B cell (primary cell): Measurements from ENCODE around the gene NCOA1.

Source experiments
- EZH2 ChIP-seq: IDR thresholded peaks from 2 replicates; pipeline ENCODE4 v1.6.1; 2012; ENCODE audit warnings: borderline replicate concordance, low read depth, mild to moderate bottlenecking, moderate library complexity, low read length; ENCODE audit not compliant: insufficient read depth, poor library complexity, severe bottlenecking
- TF ChIP-seq, protein P1 (sequence below): fragments of 200-600 bp; IDR thresholded peaks from one replicate; pipeline ENCODE4 v1.8.0; 2022; ENCODE audit warnings: antibody characterized with exemption, mild to moderate bottlenecking

- TF ChIP-seq, protein P1, sequence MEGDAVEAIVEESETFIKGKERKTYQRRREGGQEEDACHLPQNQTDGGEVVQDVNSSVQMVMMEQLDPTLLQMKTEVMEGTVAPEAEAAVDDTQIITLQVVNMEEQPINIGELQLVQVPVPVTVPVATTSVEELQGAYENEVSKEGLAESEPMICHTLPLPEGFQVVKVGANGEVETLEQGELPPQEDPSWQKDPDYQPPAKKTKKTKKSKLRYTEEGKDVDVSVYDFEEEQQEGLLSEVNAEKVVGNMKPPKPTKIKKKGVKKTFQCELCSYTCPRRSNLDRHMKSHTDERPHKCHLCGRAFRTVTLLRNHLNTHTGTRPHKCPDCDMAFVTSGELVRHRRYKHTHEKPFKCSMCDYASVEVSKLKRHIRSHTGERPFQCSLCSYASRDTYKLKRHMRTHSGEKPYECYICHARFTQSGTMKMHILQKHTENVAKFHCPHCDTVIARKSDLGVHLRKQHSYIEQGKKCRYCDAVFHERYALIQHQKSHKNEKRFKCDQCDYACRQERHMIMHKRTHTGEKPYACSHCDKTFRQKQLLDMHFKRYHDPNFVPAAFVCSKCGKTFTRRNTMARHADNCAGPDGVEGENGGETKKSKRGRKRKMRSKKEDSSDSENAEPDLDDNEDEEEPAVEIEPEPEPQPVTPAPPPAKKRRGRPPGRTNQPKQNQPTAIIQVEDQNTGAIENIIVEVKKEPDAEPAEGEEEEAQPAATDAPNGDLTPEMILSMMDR, result no peak
- no peak for TF ChIP-seq EZH2
Measured at GRCh38 chr2:24542269-24542872, 51.3 kb downstream of the NCOA1 start.
